GM18508 (cell line): ENCODE measurements around the gene SULT1E1.

Source experiments
- ATAC-seq: cut with Tn5 transposase; IDR thresholded peaks from one replicate; pipeline ENCODE4 v1.9.1; 2021; ENCODE audit warnings: moderate number of reproducible peaks; ENCODE audit not compliant: insufficient read depth, unreplicated experiment

Gene SULT1E1

DNA sequence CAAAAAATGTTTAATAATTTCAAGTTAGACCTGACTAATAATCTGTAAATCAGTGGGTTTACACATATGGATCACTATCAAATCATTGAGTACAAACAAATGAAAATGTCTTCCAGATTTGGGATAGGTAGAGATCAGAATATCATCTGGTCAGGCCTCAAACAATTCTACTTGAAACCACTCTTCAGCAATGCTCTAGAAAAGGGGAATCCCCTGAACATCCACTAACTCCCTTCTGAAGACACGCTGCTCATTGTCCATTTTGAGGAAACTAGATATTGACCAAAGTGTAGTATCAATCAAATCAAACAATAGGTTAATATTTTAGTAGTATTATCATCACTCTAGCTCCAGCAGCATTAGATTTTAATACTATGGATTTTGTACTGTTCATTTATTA is 46.3 kb downstream of the SULT1E1 start:
- ATAC-seq = no peak

GRCh38 chr4:69811166-69811565 is 48.8 kb downstream of the SULT1E1 start:
- ATAC-seq = no peak

DNA sequence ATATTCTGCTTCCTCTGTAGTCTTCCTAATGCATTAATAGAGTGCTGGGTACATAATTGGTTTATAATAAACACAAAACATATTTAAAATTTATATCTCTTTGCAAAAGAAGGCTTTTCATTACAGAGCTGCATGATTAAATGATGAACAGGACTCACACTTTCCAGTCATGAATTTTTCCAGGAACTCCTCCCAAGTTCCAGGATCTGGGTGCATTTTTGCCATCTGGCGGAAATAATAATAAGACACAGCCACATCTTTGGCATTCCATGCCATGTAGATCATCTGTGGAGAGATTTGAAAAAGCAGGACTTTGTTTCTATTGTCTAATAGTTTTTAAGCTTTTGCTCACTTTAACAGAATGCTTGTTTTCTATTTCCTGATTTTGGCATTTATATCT is 59.3 kb downstream of the SULT1E1 start:
- no peak for ATAC-seq

DNA sequence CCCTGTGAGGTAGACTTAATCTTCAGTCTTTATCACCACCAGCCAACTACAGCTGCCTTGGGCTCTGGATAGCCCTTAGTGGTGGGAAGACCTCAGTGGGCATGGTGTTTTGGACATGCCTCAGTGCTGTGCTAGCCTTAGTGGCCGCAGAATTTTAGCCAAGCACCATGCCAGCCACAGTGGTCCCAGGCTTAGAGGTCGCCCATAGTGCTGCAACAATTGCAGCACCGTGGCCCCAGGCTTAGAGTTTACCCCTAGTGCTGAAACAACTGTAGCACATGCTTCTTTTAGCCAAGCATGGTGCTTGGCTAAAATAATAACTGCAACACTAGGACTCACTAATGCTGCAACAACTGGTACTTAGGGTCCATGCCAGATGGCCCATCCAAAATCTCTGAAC is 60.6 kb downstream of the SULT1E1 start:
- ATAC-seq = no peak

DNA sequence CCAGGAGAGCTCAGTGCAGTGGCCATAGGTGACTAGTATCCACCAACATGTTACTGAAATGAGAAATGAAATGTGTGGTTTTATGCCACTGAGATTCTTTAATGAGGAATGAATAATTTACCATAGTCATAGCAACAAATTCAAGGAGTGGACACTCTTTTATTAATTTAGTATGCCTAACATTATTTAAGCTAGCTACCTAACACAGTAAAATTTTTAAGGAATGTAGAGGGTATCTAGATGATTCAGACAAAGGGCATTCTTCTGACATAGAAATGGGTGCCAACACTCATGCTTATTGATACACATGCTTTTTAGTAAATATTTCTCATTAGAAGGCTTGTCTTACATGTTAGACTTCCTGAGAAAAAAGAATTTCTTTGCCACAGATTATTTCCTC is 66.2 kb downstream of the SULT1E1 start:
- no peak for ATAC-seq
